HCT116 (cell line): ENCODE measurements around the gene VANGL2. TPM values are rescaled to one million over a fixed set of nuclear protein-coding genes. Genes with fewer than 3 reads are reported as not detected.

Experiments used
- ATAC-seq: fragments of 200-7000 bp; cut with Tn5 transposase; 2 replicates; pipeline ENCODE4 v1.9.1; 2020; ENCODE audit warnings: mild to moderate bottlenecking, moderate library complexity
- BruUV-seq: library from RNA; stranded (reverse); fragments of 400-500 nt; replicated peaks from 2 replicates; lab custom pipeline; 2021; lab: Mats Ljungman, UMichigan
- CTCF ChIA-PET: fragments of 300-600 bp; sonication (Branson Sonifier 250); formaldehyde crosslinking; loops from one replicate; lab custom pipeline; 2021; ENCODE audit warnings: antibody characterized with exemption; lab: Charles Lee
- POLR2A ChIA-PET: fragments of 300-600, 350-600 bp; sonication (Branson Sonifier 250); formaldehyde crosslinking; loops from one replicate; lab custom pipeline; 2021; ENCODE audit warnings: antibody characterized with exemption; lab: Charles Lee
- RAD21 ChIA-PET, 2 experiments: fragments of 300-600 bp; sonication (Branson Sonifier 250); formaldehyde crosslinking; loops; one replicate each; lab custom pipeline; 2023; ENCODE audit warnings: low total read pairs in 2 of 2; ENCODE audit not compliant: uncharacterized antibody in 2 of 2, unreplicated experiment in 2 of 2, low non-redundant PET in 1 of 2; lab: Charles Lee
- DNase-seq: peaks from one replicate; pipeline ENCODE4 v3.0.0-alpha.2; 2010; ENCODE audit warnings: low read depth, low spot score
- H2AFZ ChIP-seq: fragments of 200-600 bp; shearing (Covaris generic), sonication (generic); 2 replicates; pipeline ENCODE4 v1.6.1; 2017; ENCODE audit warnings: low read depth, mixed run types, mixed read lengths, antibody characterized with exemption, low read length; ENCODE audit not compliant: poor library complexity, severe bottlenecking
- H3K27ac ChIP-seq: 2 replicates; pipeline ENCODE4 v1.5.1; 2012; ENCODE audit warnings: low read depth, low read length
- H3K27me3 ChIP-seq: fragments of 200-600 bp; sonication (generic); 2 replicates; pipeline ENCODE4 v1.6.1; 2016; ENCODE audit warnings: mixed run types, low read length, mixed read lengths; ENCODE audit not compliant: insufficient read depth
- H3K36me3 ChIP-seq, 2 experiments: fragments of 200-500 bp in 1 of 2; fragments of 200-600 bp in 1 of 2; sonication (Bioruptor generic) in 1 of 2; sonication (generic) in 1 of 2; 2 replicates each; pipeline versions ENCODE4 v1.5.1 to v1.6.1; 2014 to 2016; ENCODE audit warnings: low read length in 2 of 2, inconsistent platforms in 1 of 2, mixed read lengths in 1 of 2, mixed run types in 1 of 2; ENCODE audit not compliant: insufficient read depth in 2 of 2, control insufficient read depth in 1 of 2
- H3K4me1 ChIP-seq, 2 experiments: fragments of 200-600 bp in 1 of 2; sonication (generic) in 1 of 2; 2 replicates each; pipeline versions ENCODE4 v1.5.1 to v1.6.1; 2012 to 2017; ENCODE audit warnings: low read length in 2 of 2, inconsistent platforms in 1 of 2, mild to moderate bottlenecking in 1 of 2, mixed read lengths in 1 of 2, mixed run types in 1 of 2, moderate library complexity in 1 of 2; ENCODE audit not compliant: insufficient read depth in 2 of 2, control insufficient read depth in 1 of 2
- H3K4me2 ChIP-seq: fragments of 200-600 bp; sonication (generic); 2 replicates; pipeline ENCODE4 v1.6.1; 2017; ENCODE audit warnings: mixed run types, low read length, mixed read lengths
- H3K4me3 ChIP-seq, 2 experiments: fragments of 200-600 bp in 1 of 2; sonication (generic) in 1 of 2; replicated peaks in 1 of 2; 2 replicates each; pipeline ENCODE4 v1.5.1; 2011 to 2016; ENCODE audit warnings: low read length in 2 of 2, control low read depth in 1 of 2, low read depth in 1 of 2, mild to moderate bottlenecking in 1 of 2, mixed read lengths in 1 of 2, mixed run types in 1 of 2
- H3K79me2 ChIP-seq: fragments of 200-600 bp; sonication (generic); 2 replicates; pipeline ENCODE4 v1.6.1; 2017; ENCODE audit warnings: mild to moderate bottlenecking, mixed run types, low read length, moderate library complexity, mixed read lengths; ENCODE audit not compliant: insufficient read depth
- H3K9ac ChIP-seq: fragments of 200-600 bp; sonication (generic); 2 replicates; pipeline ENCODE4 v1.6.1; 2016; ENCODE audit warnings: low read length, mixed read lengths
- H3K9me2 ChIP-seq: fragments of 200-600 bp; sonication (generic), shearing (Covaris generic); 2 replicates; pipeline ENCODE4 v1.6.1; 2017; ENCODE audit warnings: mixed run types, mild to moderate bottlenecking, moderate library complexity; ENCODE audit not compliant: insufficient read depth
- H3K9me3 ChIP-seq, 2 experiments: fragments of 200-500 bp in 1 of 2; fragments of 200-600 bp in 1 of 2; sonication (Bioruptor generic) in 1 of 2; sonication (generic) in 1 of 2; 2 replicates each; pipeline ENCODE4 v1.6.1; 2014 to 2017; ENCODE audit warnings: low read length in 2 of 2, mixed read lengths in 2 of 2, inconsistent platforms in 1 of 2, low read depth in 1 of 2, mild to moderate bottlenecking in 1 of 2, mixed run types in 1 of 2, moderate library complexity in 1 of 2; ENCODE audit not compliant: control insufficient read depth in 1 of 2, insufficient read depth in 1 of 2
- H4K20me1 ChIP-seq: fragments of 200-600 bp; sonication (generic), shearing (Covaris generic); 2 replicates; pipeline ENCODE4 v1.6.1; 2017; ENCODE audit warnings: mixed run types, mild to moderate bottlenecking, moderate library complexity; ENCODE audit not compliant: insufficient read depth
- CBX3 ChIP-seq: IDR thresholded peaks from 2 replicates; pipeline ENCODE4 v1.6.1; 2012; ENCODE audit warnings: low read depth
- CEBPB ChIP-seq: IDR thresholded peaks from 2 replicates; pipeline ENCODE4 v1.6.1; 2012; ENCODE audit warnings: low read depth
- EZH2 ChIP-seq: fragments of 200-600 bp; sonication (generic); IDR thresholded peaks from 2 replicates; pipeline ENCODE4 v1.6.1; 2017; ENCODE audit warnings: antibody characterized with exemption, mixed run types
- FOSL1 ChIP-seq: IDR thresholded peaks from 2 replicates; pipeline ENCODE4 v1.6.1; 2012; ENCODE audit warnings: low read depth
- JUND ChIP-seq: IDR thresholded peaks from 2 replicates; pipeline ENCODE4 v1.6.1; 2012
- POLR2A ChIP-seq: IDR thresholded peaks from 2 replicates; pipeline ENCODE4 v1.7.0; 2011; ENCODE audit warnings: borderline replicate concordance; ENCODE audit not compliant: insufficient read depth, insufficient read length; ENCODE audit errors: extremely low read depth
- POLR2AphosphoS5 ChIP-seq: IDR thresholded peaks from 2 replicates; pipeline ENCODE4 v1.6.1; 2011; ENCODE audit warnings: mild to moderate bottlenecking, low read depth, low read length, moderate library complexity
- SIN3A ChIP-seq: IDR thresholded peaks from 2 replicates; pipeline ENCODE4 v1.6.1; 2012; ENCODE audit warnings: low read depth
- SP1 ChIP-seq: IDR thresholded peaks from 2 replicates; pipeline ENCODE4 v1.6.1; 2012; ENCODE audit warnings: low read depth
- SRF ChIP-seq: IDR thresholded peaks from 2 replicates; pipeline ENCODE4 v1.6.1; 2012; ENCODE audit warnings: low read depth
- TCF7L2 ChIP-seq: IDR thresholded peaks from 2 replicates; pipeline ENCODE4 v1.7.0; 2011; ENCODE audit warnings: borderline replicate concordance, inconsistent platforms; ENCODE audit not compliant: insufficient read depth, insufficient read length; ENCODE audit errors: extremely low read depth
- YY1 ChIP-seq: IDR thresholded peaks from 2 replicates; pipeline ENCODE4 v1.6.1; 2011; ENCODE audit warnings: low read length, low read depth, moderate library complexity, mild to moderate bottlenecking; ENCODE audit not compliant: insufficient replicate concordance; ENCODE audit errors: extremely low read depth
- ZFX ChIP-seq: fragments of 450-650 bp; IDR thresholded peaks from 2 replicates; pipeline ENCODE4 v1.6.1; 2017
- ZNF274 ChIP-seq: fragments of 200-500 bp; sonication (Bioruptor generic); IDR thresholded peaks from 2 replicates; pipeline ENCODE4 v1.6.1; 2014; ENCODE audit warnings: mild to moderate bottlenecking, low read depth, low read length, inconsistent platforms
- intact Hi-C: fragments of 100-400 bp; cut with micrococcal nuclease; formaldehyde crosslinking; loops from 2 replicates; pipeline ENCODE4 v1.10.0; 2022
- total RNA-seq: library from RNA; stranded (reverse); gene quantifications from one replicate; pipeline ENCODE4 v1.2.1, GENCODE V29; 2021; ENCODE audit not compliant: unreplicated experiment
- TF ChIP-seq, protein P1 (sequence below), 3 experiments: fragments of 200-600 bp in 1 of 3; sonication (generic) in 1 of 3; IDR thresholded peaks in 2 of 3; conservative IDR thresholded peaks in 1 of 3; 2 replicates each; pipeline ENCODE4 v1.5.1; 2012 to 2017; ENCODE audit warnings: low read depth in 2 of 3, low read length in 2 of 3, antibody characterized with exemption in 1 of 3, borderline replicate concordance in 1 of 3, control low read depth in 1 of 3, mild to moderate bottlenecking in 1 of 3, mixed read lengths in 1 of 3, mixed run types in 1 of 3, moderate library complexity in 1 of 3; ENCODE audit not compliant: insufficient read depth in 1 of 3
- TF ChIP-seq, protein P2 (sequence below): IDR thresholded peaks from 2 replicates; pipeline ENCODE4 v1.6.1; 2012
- TF ChIP-seq, protein P3 (sequence below): IDR thresholded peaks from 2 replicates; pipeline ENCODE4 v1.6.1; 2012; ENCODE audit warnings: low read depth

The VANGL2 gene
- total RNA-seq, 1 experiment from 2014 or later = 1.1 TPM

DNA sequence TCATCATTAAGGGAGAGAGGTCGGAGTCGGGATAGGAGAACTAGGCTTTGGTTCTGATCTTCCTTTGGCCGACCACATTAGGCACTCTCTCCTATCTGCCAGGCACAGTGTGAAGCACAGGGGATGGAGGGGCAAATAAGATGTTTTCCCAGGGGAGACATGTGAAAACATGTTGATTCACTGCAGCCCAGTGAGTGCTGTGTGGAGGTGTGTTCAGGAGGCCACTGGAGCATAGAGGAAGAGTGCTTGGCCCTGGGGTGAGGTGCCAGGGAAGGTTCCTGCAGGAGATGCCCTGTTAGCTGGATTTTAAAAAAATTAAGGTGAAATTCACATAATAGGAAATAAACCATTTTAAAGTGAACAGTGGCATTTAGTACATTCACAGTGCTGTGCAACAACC lies 3.7 kb downstream of the VANGL2 start:
- Histone ChIP-seq H3K4me1 (peaks cover 23 to 37% of the 10 kb centered on the region in 2 experiments), H2AFZ (no peak overlapping the region), H3K9ac (no peak overlapping the region), H3K4me3 (no peak overlapping the region), H3K79me2 (no peaks in the 10 kb centered on the region), H3K9me2 (no peaks in the 10 kb centered on the region), H4K20me1 (no peaks in the 10 kb centered on the region), H3K4me2 (no peak overlapping the region), H3K27ac (no peak overlapping the region), H3K27me3 (no peaks in the 10 kb centered on the region), H3K36me3 (no peaks in the 10 kb centered on the region), H3K9me3 (no peaks in the 10 kb centered on the region)
- BruUV-seq = no TSS peak
- no peak for DNase-seq
- ATAC-seq = no peak
- intact Hi-C loops = no loop called here
- ChIA-PET POLR2A (no interaction called here), RAD21 (no interaction called here), CTCF (no interaction called here)
- TF ChIP-seq POLR2A (no peak), POLR2AphosphoS5 (no peak), CBX3 (no peak), ZNF274 (no peak), ZFX (no peak), SIN3A (no peak), SRF (no peak), SP1 (no peak), EZH2 (no peak), FOSL1 (no peak), JUND (no peak), YY1 (no peak), TCF7L2 (no peak), CEBPB (no peak)
- TF ChIP-seq, protein P1, sequence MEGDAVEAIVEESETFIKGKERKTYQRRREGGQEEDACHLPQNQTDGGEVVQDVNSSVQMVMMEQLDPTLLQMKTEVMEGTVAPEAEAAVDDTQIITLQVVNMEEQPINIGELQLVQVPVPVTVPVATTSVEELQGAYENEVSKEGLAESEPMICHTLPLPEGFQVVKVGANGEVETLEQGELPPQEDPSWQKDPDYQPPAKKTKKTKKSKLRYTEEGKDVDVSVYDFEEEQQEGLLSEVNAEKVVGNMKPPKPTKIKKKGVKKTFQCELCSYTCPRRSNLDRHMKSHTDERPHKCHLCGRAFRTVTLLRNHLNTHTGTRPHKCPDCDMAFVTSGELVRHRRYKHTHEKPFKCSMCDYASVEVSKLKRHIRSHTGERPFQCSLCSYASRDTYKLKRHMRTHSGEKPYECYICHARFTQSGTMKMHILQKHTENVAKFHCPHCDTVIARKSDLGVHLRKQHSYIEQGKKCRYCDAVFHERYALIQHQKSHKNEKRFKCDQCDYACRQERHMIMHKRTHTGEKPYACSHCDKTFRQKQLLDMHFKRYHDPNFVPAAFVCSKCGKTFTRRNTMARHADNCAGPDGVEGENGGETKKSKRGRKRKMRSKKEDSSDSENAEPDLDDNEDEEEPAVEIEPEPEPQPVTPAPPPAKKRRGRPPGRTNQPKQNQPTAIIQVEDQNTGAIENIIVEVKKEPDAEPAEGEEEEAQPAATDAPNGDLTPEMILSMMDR (IDR thresholded peaks at IDR 0.05 in 2 of 3, conservative IDR thresholded peaks at IDR 0.05 in 1 of 3; ENCODE audit: borderline replicate concordance in 1 of 3, insufficient read depth in 1 of 3, low read depth in 2 of 3, low read length in 2 of 3) = no peak
- TF ChIP-seq, protein P2, sequence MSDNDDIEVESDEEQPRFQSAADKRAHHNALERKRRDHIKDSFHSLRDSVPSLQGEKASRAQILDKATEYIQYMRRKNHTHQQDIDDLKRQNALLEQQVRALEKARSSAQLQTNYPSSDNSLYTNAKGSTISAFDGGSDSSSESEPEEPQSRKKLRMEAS = no peak
- TF ChIP-seq, protein P3, sequence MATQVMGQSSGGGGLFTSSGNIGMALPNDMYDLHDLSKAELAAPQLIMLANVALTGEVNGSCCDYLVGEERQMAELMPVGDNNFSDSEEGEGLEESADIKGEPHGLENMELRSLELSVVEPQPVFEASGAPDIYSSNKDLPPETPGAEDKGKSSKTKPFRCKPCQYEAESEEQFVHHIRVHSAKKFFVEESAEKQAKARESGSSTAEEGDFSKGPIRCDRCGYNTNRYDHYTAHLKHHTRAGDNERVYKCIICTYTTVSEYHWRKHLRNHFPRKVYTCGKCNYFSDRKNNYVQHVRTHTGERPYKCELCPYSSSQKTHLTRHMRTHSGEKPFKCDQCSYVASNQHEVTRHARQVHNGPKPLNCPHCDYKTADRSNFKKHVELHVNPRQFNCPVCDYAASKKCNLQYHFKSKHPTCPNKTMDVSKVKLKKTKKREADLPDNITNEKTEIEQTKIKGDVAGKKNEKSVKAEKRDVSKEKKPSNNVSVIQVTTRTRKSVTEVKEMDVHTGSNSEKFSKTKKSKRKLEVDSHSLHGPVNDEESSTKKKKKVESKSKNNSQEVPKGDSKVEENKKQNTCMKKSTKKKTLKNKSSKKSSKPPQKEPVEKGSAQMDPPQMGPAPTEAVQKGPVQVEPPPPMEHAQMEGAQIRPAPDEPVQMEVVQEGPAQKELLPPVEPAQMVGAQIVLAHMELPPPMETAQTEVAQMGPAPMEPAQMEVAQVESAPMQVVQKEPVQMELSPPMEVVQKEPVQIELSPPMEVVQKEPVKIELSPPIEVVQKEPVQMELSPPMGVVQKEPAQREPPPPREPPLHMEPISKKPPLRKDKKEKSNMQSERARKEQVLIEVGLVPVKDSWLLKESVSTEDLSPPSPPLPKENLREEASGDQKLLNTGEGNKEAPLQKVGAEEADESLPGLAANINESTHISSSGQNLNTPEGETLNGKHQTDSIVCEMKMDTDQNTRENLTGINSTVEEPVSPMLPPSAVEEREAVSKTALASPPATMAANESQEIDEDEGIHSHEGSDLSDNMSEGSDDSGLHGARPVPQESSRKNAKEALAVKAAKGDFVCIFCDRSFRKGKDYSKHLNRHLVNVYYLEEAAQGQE = no peak
